Body of pancreas (tissue), 4 donors: ENCODE data around the gene LITAFD. TPM values are rescaled to one million over a fixed set of nuclear protein-coding genes. Genes with fewer than 3 reads are reported as not detected.
"Not testable (repeated sequence)": the region's sequence is repeated elsewhere in the genome, so short reads cannot be mapped to it uniquely, and the experiment has no call there.

Experiments used
- ATAC-seq: fragments of 150-250 bp; one replicate; pipeline ENCODE4 v1.9.1; 2016
- DNase-seq, 4 donors: peaks; one replicate each; pipeline ENCODE4 v3.0.0-alpha.2; 2019
- H3K27ac ChIP-seq, 4 donors: fragments of 200-600 bp; sonication (generic); 1 replicate in 3 of 4; 2 replicates in 1 of 4; pipeline versions ENCODE4 v1.5.1 to v1.6.1; 2016 to 2019; ENCODE audit warnings: mild to moderate bottlenecking in 1 of 4, mixed read lengths in 1 of 4, moderate library complexity in 1 of 4
- H3K27me3 ChIP-seq, 2 donors: fragments of 200-600 bp; sonication (generic); one replicate each; pipeline ENCODE4 v1.6.0; 2016; ENCODE audit warnings: mild to moderate bottlenecking in 1 of 2
- H3K36me3 ChIP-seq, 2 donors: fragments of 200-600 bp; sonication (generic); replicated peaks in 1 of 2; 2 replicates each; pipeline ENCODE4 v1.5.1; 2016; ENCODE audit warnings: low read depth in 2 of 2; ENCODE audit not compliant: insufficient read depth in 1 of 2
- H3K4me1 ChIP-seq: fragments of 200-600 bp; sonication (generic); one replicate; pipeline ENCODE4 v1.6.0; 2016
- H3K4me3 ChIP-seq, 2 donors: fragments of 200-600 bp; sonication (generic); 1 replicate in 1 of 2; 2 replicates in 1 of 2; pipeline ENCODE4 v1.5.1; 2016 to 2019
- H3K9me3 ChIP-seq, 3 donors: fragments of 200-600 bp; sonication (generic); 1 replicate in 2 of 3; 2 replicates in 1 of 3; pipeline ENCODE4 v1.5.1; 2016
- POLR2A ChIP-seq, 3 donors: fragments of 450-650 bp; IDR thresholded peaks; one replicate each; pipeline ENCODE4 v1.6.1; 2016; ENCODE audit warnings: antibody characterized with exemption in 3 of 3, mild to moderate bottlenecking in 2 of 3
- WGBS, 2 donors: methylation state at CpG; one replicate each; pipeline ENCODE4 v1.1.5; 2017; 5-methylcytosine and 5-hydroxymethylcytosine counted together
- intact Hi-C: fragments of 100-400 bp; cut with DNase I; formaldehyde crosslinking; loops from one replicate; pipeline ENCODE4 v1.15.1; 2023
- total RNA-seq, 2 donors: library from RNA; depleted of rRNA; stranded (reverse); fragments of >200 nt; gene quantifications; one replicate each; pipeline ENCODE4 v1.1.0, GENCODE V29; 2016
- TF ChIP-seq, protein P1 (sequence below), 7 experiments: fragments of 450-650 bp in 4 of 7; fragments of 200-600 bp in 3 of 7; sonication (generic) in 3 of 7; IDR thresholded peaks; one replicate each; pipeline ENCODE4 v1.5.1; 2016 to 2019; ENCODE audit warnings: antibody characterized with exemption in 7 of 7

Gene LITAFD
- total RNA-seq: not detected

DNA sequence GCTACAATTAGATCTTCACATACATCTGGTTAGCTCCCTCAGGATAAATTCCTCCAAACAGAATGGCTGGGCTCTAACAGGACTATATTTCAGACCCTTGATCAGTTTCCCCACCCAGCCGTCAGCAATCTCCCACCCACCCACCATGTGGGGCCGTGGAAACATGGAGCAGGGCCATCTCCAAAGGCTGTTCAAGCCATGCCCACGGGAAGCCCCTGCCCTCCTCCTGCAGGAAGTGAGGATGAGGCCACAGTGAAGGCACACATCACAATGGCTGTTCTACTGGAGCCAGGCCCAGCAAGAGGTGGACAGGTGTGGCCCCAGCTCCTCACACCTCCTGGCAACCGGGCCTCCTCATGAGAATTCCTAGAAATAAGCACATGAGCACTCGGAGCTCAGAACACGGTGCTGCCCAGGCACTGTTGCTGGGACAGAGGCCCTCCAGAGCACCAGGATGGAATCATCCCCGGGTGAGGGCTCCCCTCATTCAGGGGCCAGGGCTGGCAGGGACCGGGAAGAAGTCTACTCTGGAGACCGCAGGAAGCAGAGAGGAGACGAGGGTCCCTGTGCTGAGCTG lies at the start of gene LITAFD:
Gene LITAFD (plus strand): TSS at position 311 of the 577 bp plus-strand sequence. CDS start 2,005 bp downstream, outside the sequence.
- Histone ChIP-seq H3K36me3 (no peaks in the 10 kb centered on the region), H3K27me3 (no peaks in the 10 kb centered on the region), H3K27ac (no peak within 1 kb of the TSS), H3K4me3 (no peak within 1 kb of the TSS), H3K9me3 (no peaks in the 10 kb centered on the region), H3K4me1 (peaks cover 29% of the 10 kb centered on the region)
- TF ChIP-seq POLR2A (IDR thresholded peaks at IDR 0.05): no peak
- TF ChIP-seq, protein P1, sequence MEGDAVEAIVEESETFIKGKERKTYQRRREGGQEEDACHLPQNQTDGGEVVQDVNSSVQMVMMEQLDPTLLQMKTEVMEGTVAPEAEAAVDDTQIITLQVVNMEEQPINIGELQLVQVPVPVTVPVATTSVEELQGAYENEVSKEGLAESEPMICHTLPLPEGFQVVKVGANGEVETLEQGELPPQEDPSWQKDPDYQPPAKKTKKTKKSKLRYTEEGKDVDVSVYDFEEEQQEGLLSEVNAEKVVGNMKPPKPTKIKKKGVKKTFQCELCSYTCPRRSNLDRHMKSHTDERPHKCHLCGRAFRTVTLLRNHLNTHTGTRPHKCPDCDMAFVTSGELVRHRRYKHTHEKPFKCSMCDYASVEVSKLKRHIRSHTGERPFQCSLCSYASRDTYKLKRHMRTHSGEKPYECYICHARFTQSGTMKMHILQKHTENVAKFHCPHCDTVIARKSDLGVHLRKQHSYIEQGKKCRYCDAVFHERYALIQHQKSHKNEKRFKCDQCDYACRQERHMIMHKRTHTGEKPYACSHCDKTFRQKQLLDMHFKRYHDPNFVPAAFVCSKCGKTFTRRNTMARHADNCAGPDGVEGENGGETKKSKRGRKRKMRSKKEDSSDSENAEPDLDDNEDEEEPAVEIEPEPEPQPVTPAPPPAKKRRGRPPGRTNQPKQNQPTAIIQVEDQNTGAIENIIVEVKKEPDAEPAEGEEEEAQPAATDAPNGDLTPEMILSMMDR (IDR thresholded peaks at IDR 0.05): no peak
- 60 to 70% methylated on average over 6 to 8 of the region's 10 CpGs for WGBS, 2 donors
- intact Hi-C loops: loop anchor here (5.0 to 10.0 kb wide), 2 partner anchors 225 to 317 kb away; no protein-coding TSS in a partner anchor
- ATAC-seq (no peak), DNase-seq (no peak)

DNA sequence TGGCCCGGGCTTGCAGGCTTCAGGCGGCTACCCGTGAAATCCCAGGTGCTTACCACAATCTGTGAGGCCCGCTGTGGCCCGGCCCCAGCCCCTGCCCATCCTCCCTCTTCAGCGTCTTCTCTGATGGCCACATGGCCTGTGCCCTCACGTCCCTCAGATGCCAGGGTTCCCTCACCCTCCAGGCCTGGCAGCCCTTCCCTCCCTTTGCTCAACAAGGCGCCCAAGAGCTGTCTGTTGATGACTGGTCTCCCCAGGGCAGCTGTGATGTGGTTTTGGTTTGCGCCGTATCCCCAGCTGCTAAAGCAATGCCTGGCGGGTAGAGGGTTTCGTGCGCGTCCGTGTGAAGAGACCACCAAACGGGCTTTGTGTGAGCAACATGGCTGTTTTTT lies 49.4 kb upstream of the LITAFD start:
- intact Hi-C loops: no loop called here
- ATAC-seq: no peak
- peaks cover 0 to 15% of the 10 kb centered on the region in 2 donors for H3K36me3 ChIP-seq
- H3K4me1 ChIP-seq: peaks cover 14% of the 10 kb centered on the region
- WGBS, 2 donors: 77 to 87% methylated on average over 16 of the region's 16 CpGs
- no peaks in the 10 kb centered on the region for H3K27me3 ChIP-seq
- DNase-seq: no peak
- no peak overlapping the region for H3K27ac ChIP-seq
- H3K4me3 ChIP-seq: no peak overlapping the region
- TF ChIP-seq, protein P1 (IDR thresholded peaks at IDR 0.05): no peak
- TF ChIP-seq POLR2A (IDR thresholded peaks at IDR 0.05): no peak
- H3K9me3 ChIP-seq: no peaks in the 10 kb centered on the region

DNA sequence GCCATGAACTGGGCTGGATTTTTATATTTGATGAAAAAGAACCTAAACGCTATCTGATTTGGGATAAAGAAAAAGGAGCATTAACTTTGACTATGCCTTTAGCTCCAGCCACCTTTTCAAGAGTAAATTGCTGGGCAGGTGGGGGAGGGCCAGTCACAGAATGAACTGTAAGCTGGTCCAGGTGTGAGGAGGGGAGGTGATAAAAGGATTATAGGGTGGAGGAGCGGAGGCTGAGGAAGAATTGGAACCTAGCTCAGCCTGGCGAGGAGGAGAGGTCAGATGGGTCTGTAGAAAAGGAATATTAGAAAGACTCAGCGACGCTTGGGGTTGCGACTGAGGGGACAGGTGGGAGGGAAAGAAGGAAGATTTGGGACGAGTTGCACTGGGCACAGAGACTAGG lies 45.4 kb upstream of the LITAFD start:
- H3K4me3 ChIP-seq, H3K36me3 ChIP-seq: not testable (repeated sequence)

DNA sequence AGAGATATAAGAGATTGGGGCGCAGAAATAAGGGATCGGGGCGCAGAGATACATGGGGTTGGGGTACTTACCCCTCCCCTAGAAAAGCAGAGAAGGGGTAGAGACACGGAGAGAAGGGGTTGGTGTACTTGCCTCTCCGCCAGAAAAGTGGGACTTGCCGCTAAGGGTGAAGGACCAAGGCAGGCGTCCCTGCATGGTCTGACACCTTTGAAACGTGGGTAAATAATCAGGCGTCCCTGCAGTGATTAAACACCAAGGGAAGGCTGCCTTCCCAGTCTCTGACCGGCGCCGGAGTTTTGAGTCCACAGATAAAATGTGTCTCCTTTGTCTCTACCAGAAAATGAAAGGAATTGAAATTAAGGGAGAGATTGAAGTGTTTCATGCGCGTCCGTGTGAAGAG lies 44.6 kb upstream of the LITAFD start:
- H3K27ac ChIP-seq, H3K9me3 ChIP-seq, DNase-seq, H3K27me3 ChIP-seq, H3K36me3 ChIP-seq, H3K4me3 ChIP-seq, intact Hi-C loops, ATAC-seq: not testable (repeated sequence)
- peaks cover 17% of the 10 kb centered on the region for H3K4me1 ChIP-seq
- WGBS, 2 donors: 51 to 54% methylated on average over 15 of the region's 15 CpGs

More for the DNA sequence above, 45.4 kb upstream of the LITAFD start:
- intact Hi-C loops, H3K9me3 ChIP-seq, H3K27me3 ChIP-seq, H3K27ac ChIP-seq, DNase-seq, ATAC-seq: not testable (repeated sequence)
- 67 to 74% methylated on average over 7 of the region's 7 CpGs for WGBS, 2 donors
- peaks cover 17% of the 10 kb centered on the region for H3K4me1 ChIP-seq

DNA sequence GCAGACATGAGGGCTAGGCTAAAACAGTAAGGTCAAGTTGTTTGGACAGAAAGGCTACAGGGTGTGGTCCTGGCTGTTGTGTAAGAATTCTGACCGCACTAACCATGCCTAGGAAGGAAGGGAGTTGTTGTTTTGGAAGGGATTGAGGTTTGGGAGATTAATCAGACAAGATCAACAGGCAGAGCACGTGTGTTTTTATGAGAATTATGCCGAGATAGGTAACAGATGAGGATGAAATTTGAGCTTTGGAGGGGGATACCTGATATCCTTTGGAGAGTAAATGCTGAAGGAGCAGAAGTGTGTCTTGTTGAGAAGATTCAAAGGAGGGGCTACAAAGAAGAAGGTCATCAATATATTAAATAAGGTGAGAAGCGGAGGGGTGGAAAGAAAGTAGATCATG lies 40.1 kb upstream of the LITAFD start:
- intact Hi-C loops, H3K4me1 ChIP-seq, H3K9me3 ChIP-seq, ATAC-seq, H3K4me3 ChIP-seq, H3K27ac ChIP-seq, H3K36me3 ChIP-seq, H3K27me3 ChIP-seq, DNase-seq: not testable (repeated sequence)
- 42 to 57% methylated on average over 3 to 4 of the region's 4 CpGs for WGBS, 2 donors

DNA sequence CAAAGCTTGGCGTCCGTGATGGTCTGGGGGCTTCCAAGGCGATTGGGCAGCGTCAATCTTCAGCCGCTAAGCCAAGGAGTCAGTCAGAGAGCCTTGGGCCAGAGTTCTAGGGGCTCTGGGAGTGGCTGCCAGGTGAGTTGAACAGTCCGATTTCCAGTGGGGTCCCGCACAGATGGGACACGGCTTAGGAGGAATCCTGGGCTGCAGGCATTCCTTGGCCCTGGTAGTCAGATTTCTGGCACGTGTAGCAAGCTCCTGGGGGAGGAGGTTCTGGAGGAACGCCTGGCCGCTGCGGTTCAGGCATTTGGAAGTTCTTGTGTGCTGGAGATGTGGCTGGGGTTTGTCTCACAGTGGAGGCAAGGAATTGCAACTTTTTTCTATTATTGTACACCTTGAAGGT lies 38.9 kb upstream of the LITAFD start:
- intact Hi-C loops, H3K4me3 ChIP-seq, ATAC-seq, DNase-seq, H3K27me3 ChIP-seq, H3K36me3 ChIP-seq, H3K27ac ChIP-seq, H3K9me3 ChIP-seq, H3K4me1 ChIP-seq: not testable (repeated sequence)
- 78 to 88% methylated on average over 6 to 8 of the region's 12 CpGs for WGBS, 2 donors

DNA sequence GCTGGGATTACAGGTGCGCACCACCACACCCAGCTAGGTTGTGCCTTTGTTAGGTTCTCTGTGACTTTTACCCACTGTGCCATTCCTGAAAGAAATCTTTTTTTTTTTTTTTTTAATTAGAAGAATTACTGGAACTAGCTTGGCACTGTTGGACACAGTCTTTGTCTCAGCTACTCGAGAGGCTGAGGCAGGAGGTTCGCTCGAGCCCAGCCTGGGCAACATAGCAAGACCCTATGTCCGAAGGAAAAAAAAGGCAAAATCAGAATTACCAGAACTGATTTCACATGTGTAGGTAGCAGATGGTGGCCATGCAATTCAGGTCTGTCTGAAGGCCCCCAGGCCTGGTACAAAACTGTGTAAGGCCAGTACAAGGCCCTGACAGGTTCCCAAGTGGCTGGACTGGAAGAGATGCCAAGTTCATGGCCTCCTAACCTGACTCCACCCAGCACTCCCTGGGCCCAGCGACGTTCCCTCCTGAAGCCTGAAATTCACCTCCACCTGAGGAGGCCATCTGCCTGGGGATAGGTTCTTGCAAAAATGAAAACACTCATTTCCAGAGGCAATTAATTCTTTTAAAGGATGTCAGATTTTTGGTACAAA lies 36.4 kb upstream of the LITAFD start:
- 79 to 87% methylated on average over 7 of the region's 7 CpGs for WGBS, 2 donors
- no peak overlapping the region for H3K27ac ChIP-seq
- TF ChIP-seq POLR2A (IDR thresholded peaks at IDR 0.05): no peak
- TF ChIP-seq, protein P1 (IDR thresholded peaks at IDR 0.05): no peak
- ATAC-seq (no peak), DNase-seq (no peak)
- H3K4me3 ChIP-seq: no peak overlapping the region
- intact Hi-C loops: no loop called here
- H3K36me3 ChIP-seq: peaks cover 0 to 9% of the 10 kb centered on the region in 2 donors
- H3K4me1 ChIP-seq: peaks cover 15% of the 10 kb centered on the region
- no peaks in the 10 kb centered on the region for H3K27me3 ChIP-seq
- H3K9me3 ChIP-seq: no peaks in the 10 kb centered on the region
